Upper lobe of left lung (tissue), 6 donors: ENCODE measurements around the gene HPD. TPM values are rescaled to one million over a fixed set of nuclear protein-coding genes. Genes with fewer than 3 reads are reported as not detected.
A peak's percentile ranks its signal among the peaks of the same experiment; 100 is the strongest.
"Not testable (repeated sequence)": the region's sequence is repeated elsewhere in the genome, so short reads cannot be mapped to it uniquely, and the experiment has no call there.

ENCODE experiments used
- ATAC-seq, 2 donors: fragments of 200-7000 bp; cut with Tn5 transposase; one replicate each; pipeline ENCODE4 v1.9.1; 2022; ENCODE audit warnings: mild to moderate bottlenecking in 2 of 2, moderate library complexity in 2 of 2; ENCODE audit not compliant: low FRiP score in 2 of 2
- DNase-seq, 2 donors: peaks; one replicate each; pipeline ENCODE4 v3.0.0-alpha.2; 2019 to 2020
- H3K27ac ChIP-seq, 4 donors: fragments of 200-600 bp; sonication (generic); one replicate each; pipeline ENCODE4 v1.5.1; 2016 to 2019
- H3K27me3 ChIP-seq, 4 donors: fragments of 200-600 bp; sonication (generic); one replicate each; pipeline ENCODE4 v1.5.1; 2017 to 2019
- H3K36me3 ChIP-seq, 4 donors: fragments of 200-600 bp; sonication (generic); one replicate each; pipeline ENCODE4 v1.5.1; 2016 to 2019
- H3K4me1 ChIP-seq, 4 donors: fragments of 200-600 bp; sonication (generic); one replicate each; pipeline ENCODE4 v1.5.1; 2018 to 2019
- H3K4me3 ChIP-seq, 4 donors: fragments of 200-600 bp; sonication (generic); one replicate each; pipeline ENCODE4 v1.5.1; 2017 to 2019; ENCODE audit warnings: mild to moderate bottlenecking in 2 of 4, moderate library complexity in 1 of 4
- H3K9me3 ChIP-seq, 4 donors: fragments of 200-600 bp; sonication (generic); one replicate each; pipeline ENCODE4 v1.5.1; 2018 to 2019
- EP300 ChIP-seq, 4 donors: sonication (generic); formaldehyde crosslinking; IDR thresholded peaks; one replicate each; pipeline ENCODE4 v1.5.1; 2017; ENCODE audit warnings: antibody characterized with exemption in 4 of 4, control low read depth in 2 of 4
- POLR2A ChIP-seq, 4 donors: fragments of 450-650 bp; IDR thresholded peaks; one replicate each; pipeline ENCODE4 v1.5.1; 2016 to 2017; ENCODE audit warnings: antibody characterized with exemption in 4 of 4, mild to moderate bottlenecking in 2 of 4
- POLR2AphosphoS5 ChIP-seq, 2 donors: sonication (generic); formaldehyde crosslinking; IDR thresholded peaks; one replicate each; pipeline ENCODE4 v1.5.1; 2017; ENCODE audit warnings: antibody characterized with exemption in 2 of 2
- WGBS, 2 donors: methylation state at CpG; one replicate each; pipeline ENCODE4 v1.1.5; 2017 to 2018; 5-methylcytosine and 5-hydroxymethylcytosine counted together
- total RNA-seq, 6 donors: library from RNA; depleted of rRNA in 4 of 6; stranded (reverse); fragments of >200 nt in 4 of 6; gene quantifications; one replicate each; pipeline versions ENCODE4 v1.1.0 to v1.2.1, GENCODE V29; 2016 to 2021
- TF ChIP-seq, protein P1 (sequence below), 6 experiments: fragments of 450-650 bp in 4 of 6; fragments of 200-600 bp in 2 of 6; sonication (generic) in 2 of 6; IDR thresholded peaks; one replicate each; pipeline ENCODE4 v1.5.1; 2016 to 2019; ENCODE audit warnings: antibody characterized with exemption in 6 of 6
- donor health status: DM: no; HTN: no; CAD: no; lungs with moderate emphysema.
- donor health status: DM: no; HTN: yes; CAD: no; lungs with severe emphysema.

HPD gene
- total RNA-seq, 6 donors from 2014 or later: 1.1 to 7.3 (median 1.7) TPM; not detected in 1

DNA sequence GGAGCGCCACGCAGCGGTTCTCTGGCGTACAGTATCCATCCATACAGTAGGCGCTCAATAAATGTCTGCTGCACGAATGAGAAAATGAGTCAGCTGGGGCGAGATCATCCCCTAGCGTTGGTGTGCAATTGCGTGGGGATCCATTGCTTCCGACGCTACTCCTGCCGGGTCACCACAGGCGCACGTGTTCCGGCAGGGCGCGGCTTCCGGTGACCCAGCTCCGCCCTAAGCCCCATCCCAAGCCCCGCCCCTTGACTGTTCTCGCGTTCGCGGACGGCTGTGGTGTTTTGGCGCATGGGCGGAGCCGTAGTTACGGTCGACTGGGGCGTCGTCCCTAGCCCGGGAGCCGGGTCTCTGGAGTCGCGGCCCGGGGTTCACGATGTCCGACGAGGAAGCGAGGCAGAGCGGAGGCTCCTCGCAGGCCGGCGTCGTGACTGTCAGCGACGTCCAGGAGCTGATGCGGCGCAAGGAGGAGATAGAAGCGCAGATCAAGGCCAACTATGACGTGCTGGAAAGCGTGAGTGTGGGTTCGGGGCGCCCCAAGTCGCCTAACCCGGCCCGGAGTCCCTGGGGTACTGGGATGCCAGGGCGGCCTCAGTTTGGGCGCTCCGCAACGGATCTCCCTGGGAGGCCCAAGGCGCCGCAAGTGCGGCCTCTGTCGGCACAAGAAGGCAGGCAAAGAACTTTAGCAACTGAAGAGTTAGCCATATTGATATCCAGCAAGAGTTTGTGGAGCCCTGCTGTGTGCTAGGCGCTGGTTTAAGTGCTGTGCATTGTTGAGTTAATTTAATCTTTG, 30.0 kb upstream of the HPD start, which contains the start of gene PSMD9:
Gene PSMD9, plus strand, starts transcription at position 313 of the 796 bp plus-strand sequence. Its CDS starts 67 bp downstream, at position 380.
- TF ChIP-seq POLR2AphosphoS5 (IDR thresholded peaks at IDR 0.05) (peak; percentile 89 to 94), EP300 (IDR thresholded peaks at IDR 0.05) (peak in 1 of 4 donors; percentile 76), POLR2A (IDR thresholded peaks at IDR 0.05) (peak in 3 of 4 donors; percentile 28 to 87 (median 82))
- TF ChIP-seq, protein P1, sequence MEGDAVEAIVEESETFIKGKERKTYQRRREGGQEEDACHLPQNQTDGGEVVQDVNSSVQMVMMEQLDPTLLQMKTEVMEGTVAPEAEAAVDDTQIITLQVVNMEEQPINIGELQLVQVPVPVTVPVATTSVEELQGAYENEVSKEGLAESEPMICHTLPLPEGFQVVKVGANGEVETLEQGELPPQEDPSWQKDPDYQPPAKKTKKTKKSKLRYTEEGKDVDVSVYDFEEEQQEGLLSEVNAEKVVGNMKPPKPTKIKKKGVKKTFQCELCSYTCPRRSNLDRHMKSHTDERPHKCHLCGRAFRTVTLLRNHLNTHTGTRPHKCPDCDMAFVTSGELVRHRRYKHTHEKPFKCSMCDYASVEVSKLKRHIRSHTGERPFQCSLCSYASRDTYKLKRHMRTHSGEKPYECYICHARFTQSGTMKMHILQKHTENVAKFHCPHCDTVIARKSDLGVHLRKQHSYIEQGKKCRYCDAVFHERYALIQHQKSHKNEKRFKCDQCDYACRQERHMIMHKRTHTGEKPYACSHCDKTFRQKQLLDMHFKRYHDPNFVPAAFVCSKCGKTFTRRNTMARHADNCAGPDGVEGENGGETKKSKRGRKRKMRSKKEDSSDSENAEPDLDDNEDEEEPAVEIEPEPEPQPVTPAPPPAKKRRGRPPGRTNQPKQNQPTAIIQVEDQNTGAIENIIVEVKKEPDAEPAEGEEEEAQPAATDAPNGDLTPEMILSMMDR (IDR thresholded peaks at IDR 0.05): peak in 5 of 6 experiments; percentile 32 to 66 (median 59)
- ATAC-seq: peak; percentile 99 to 100
- peak; percentile 98 for DNase-seq
- H3K27ac ChIP-seq: peak within 1 kb of the TSS; percentile 91 to 96 (median 94)
- H3K4me3 ChIP-seq: peak within 1 kb of the TSS; percentile 60 to 76 (median 72)
- no peaks in the 10 kb centered on the region for H3K9me3 ChIP-seq
- no peaks in the 10 kb centered on the region for H3K27me3 ChIP-seq
- peaks cover 20 to 35% (median 24%) of the 10 kb centered on the region in 4 donors for H3K4me1 ChIP-seq
- H3K36me3 ChIP-seq: peaks cover 0 to 9% (median 2%) of the 10 kb centered on the region in 4 donors
- WGBS, 2 donors: 0 to 1% methylated on average over 19 to 41 of the region's 67 CpGs

DNA sequence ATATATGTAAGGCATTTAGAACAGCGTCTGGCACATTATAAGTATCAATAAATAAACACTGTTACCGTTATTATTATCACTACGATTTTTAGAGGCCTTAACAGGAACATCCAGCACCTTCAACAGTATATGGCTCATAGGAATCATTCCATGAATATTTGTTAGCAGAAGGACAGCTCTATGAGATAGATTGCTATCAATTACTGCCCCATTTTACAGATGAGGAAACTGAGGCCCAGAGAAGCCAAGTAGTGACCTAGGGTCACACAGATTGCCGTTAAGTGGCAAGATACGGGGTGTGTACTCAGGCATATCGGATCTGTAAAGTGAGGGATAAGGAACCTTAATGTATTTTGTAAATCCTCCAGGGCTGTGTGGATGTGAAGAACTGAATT, 29.4 kb upstream of the HPD start:
- DNase-seq: no peak
- 56 to 65% methylated on average over 6 of the region's 6 CpGs for WGBS, 2 donors

DNA sequence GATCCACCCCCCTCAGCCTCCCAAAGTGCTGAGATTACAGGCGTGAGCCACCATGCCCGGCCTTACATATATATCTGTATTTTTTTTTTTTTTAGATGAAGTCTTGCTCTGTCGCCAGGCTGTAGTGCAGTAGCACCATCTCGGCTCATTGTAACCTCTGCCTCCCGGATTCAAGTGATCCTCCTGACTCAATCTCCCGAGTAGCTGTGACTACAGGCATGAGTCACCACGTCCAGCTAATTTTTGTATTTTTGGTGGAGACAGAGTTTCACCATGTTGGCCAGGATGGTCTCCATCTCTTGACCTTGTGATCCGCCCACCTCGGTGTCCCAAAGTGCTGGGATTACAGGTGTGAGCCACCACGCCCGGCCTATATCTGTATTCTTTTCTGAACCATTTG, 26.5 kb upstream of the HPD start:
- ATAC-seq, H3K27ac ChIP-seq, DNase-seq, H3K36me3 ChIP-seq, H3K27me3 ChIP-seq, H3K9me3 ChIP-seq, H3K4me3 ChIP-seq: not testable (repeated sequence)
- 89 to 92% methylated on average over 11 of the region's 11 CpGs for WGBS, 2 donors
- peaks cover 14 to 16% (median 16%) of the 10 kb centered on the region in 4 donors for H3K4me1 ChIP-seq

More for the DNA sequence above, 29.4 kb upstream of the HPD start:
- Histone ChIP-seq H3K27me3 (no peaks in the 10 kb centered on the region), H3K4me3 (peak overlapping the region; percentile 20 to 76 (median 72)), H3K9me3 (no peaks in the 10 kb centered on the region), H3K4me1 (peaks cover 19 to 29% (median 22%) of the 10 kb centered on the region in 4 donors), H3K36me3 (peaks cover 0 to 3% (median 2%) of the 10 kb centered on the region in 4 donors), H3K27ac (peak overlapping the region; percentile 91 to 96 (median 94))
- no peak for TF ChIP-seq POLR2AphosphoS5 (IDR thresholded peaks at IDR 0.05)
- TF ChIP-seq, protein P1 (IDR thresholded peaks at IDR 0.05): peak in 1 of 6 experiments; percentile 17
- no peak for ATAC-seq

DNA sequence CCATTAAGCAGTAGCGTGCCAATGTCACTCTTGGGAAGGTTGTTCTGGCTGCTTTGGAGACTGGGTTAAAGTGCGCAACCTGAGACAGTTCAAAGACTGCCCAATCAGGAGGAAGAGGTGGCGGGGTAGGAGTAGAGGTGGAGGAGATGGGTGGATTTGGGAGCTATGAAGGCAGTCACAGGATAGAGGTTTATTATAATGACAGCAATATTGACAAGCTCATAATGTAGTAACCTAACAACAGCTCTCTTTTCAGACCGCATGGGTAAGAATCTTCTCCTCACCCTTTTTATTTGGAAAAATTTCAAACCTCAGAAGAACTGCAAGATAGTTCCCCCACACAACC, 24.6 kb upstream of the HPD start:
- no peaks in the 10 kb centered on the region for H3K9me3 ChIP-seq
- no peak overlapping the region for H3K27ac ChIP-seq
- 55 to 61% methylated on average over 4 of the region's 4 CpGs for WGBS, 2 donors
- peaks cover 4 to 6% (median 5%) of the 10 kb centered on the region in 4 donors for H3K4me1 ChIP-seq
- TF ChIP-seq POLR2AphosphoS5 (IDR thresholded peaks at IDR 0.05) (no peak), POLR2A (IDR thresholded peaks at IDR 0.05) (no peak), EP300 (IDR thresholded peaks at IDR 0.05) (no peak)
- TF ChIP-seq, protein P1 (IDR thresholded peaks at IDR 0.05): no peak
- no peaks in the 10 kb centered on the region for H3K27me3 ChIP-seq
- no peak for ATAC-seq
- no peak for DNase-seq
- no peak overlapping the region for H3K4me3 ChIP-seq
- no peaks in the 10 kb centered on the region for H3K36me3 ChIP-seq

DNA sequence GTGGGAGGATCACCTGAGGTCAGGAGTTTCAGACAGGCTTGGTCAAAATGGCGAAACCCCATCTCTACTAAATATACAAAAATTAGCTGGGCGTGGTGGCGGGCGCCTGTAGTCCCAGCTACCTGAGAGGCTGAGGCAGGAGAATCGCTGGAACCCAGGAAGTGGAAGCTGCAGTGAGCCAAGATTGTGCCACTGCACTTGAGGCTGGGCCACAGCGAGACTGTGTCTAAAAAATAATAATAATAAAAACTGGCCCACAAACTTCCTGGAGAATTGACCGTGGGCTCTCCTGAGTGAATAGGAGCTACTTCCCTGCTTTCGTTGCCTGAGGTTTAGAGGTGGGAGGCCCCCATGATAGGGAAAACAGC, 17.4 kb upstream of the HPD start:
- not testable (repeated sequence) for ATAC-seq, H3K27me3 ChIP-seq, H3K36me3 ChIP-seq, H3K4me3 ChIP-seq, DNase-seq, H3K4me1 ChIP-seq, H3K9me3 ChIP-seq
- H3K27ac ChIP-seq: peak overlapping the region in 1 of 4 donors; percentile 30
- WGBS, 2 donors: 81 to 86% methylated on average over 8 of the region's 8 CpGs

DNA sequence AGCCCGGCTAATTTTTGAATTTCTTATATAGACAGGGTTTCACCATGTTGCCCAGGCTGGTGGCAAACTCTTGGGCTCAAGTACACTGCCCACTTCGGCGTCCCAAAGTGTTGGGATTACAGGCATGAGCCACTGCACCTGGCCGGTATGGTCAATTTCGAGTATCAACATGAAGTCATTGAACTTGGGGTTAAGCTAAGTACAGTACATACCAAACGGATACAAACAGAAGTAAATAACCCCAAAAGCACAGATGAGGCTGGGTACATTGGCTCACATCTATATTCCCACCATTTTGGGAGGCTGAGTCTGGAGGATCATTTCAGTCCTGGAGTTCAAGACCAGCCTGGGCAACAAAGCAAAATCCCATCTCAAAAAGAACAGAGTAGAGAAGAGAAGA, 16.9 kb upstream of the HPD start:
- no peak for ATAC-seq
- no peak overlapping the region for H3K4me3 ChIP-seq
- no peak for DNase-seq
- 87 to 90% methylated on average over 6 of the region's 6 CpGs for WGBS, 2 donors
- H3K27me3 ChIP-seq: no peaks in the 10 kb centered on the region
- peaks cover 0 to 5% (median 0%) of the 10 kb centered on the region in 4 donors for H3K4me1 ChIP-seq
- TF ChIP-seq, protein P1 (IDR thresholded peaks at IDR 0.05): no peak
- TF ChIP-seq POLR2A (IDR thresholded peaks at IDR 0.05): no peak
- no peaks in the 10 kb centered on the region for H3K9me3 ChIP-seq
- H3K27ac ChIP-seq: no peak overlapping the region
- no peaks in the 10 kb centered on the region for H3K36me3 ChIP-seq
